ENCODE measurements around the gene VPS9D1.

VPS9D1 gene, protein sequence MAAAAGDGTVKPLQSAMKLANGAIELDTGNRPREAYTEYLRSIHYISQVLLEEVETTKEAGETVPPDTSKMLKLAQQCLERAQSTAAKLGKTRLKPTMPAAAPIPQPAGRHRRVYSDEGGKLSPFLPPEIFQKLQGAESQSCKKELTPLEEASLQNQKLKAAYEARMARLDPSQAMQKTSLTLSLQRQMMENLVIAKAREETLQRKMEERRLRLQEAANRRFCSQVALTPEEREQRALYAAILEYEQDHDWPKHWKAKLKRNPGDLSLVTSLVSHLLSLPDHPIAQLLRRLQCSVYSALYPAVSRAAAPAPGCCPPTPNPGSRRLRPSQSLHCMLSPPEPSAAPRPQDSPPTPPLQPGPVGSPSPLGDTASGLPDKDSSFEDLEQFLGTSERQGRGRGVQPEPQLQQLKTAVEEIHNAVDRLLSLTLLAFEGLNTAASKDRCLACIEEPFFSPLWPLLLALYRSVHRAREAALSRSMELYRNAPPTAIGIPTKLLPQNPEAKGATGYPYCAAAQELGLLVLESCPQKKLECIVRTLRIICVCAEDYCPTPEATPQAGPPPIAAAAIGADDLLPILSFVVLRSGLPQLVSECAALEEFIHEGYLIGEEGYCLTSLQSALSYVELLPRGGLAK

DNA sequence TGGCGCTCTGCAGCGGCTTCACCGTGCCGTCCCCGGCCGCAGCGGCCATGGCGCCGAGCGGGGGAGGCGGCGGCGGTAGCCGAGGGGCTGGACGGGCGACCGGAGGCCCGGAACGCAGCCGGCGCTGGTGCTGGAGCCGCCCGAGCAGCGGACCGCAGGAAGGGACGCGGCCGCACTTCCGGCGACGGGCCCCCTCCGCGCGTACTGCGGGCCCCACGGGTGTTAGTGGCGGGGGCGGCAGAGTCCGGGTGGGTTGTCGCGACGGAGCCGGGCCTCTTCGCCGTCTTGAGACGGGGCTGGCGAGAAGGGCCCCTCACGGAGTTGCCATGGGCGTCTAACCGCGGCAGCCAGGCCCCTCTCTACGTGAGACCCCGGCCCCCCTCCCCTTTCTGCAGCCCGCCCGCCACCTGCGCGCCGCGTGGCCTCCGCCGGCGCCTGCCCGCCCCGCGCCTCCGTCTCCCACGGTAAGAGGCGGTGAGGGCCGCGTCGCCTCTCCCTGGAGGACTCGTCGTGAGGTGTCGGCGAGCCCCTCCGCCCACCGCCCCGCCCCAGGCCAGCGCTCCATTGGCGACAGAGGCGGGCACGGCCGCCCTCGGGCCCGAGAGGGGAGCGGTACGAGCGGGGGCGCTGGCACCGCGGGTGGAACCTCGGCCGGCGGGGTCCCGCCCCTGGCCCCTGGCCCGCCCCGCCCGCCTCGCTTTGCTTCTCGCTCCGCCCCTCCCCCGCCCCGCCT is at the start of gene VPS9D1, which contains the start of gene ZNF276:
TSS of gene VPS9D1 (minus strand) at position 86 of the 733 bp plus-strand sequence. CDS start at position 49, 37 bp downstream.
TSS of gene ZNF276 (plus strand) at position 725 of the 733 bp plus-strand sequence. CDS start 104 bp downstream, outside the sequence.
- peak; percentile 81 for DNase-seq (ENCODE audit: low spot score)

DNA sequence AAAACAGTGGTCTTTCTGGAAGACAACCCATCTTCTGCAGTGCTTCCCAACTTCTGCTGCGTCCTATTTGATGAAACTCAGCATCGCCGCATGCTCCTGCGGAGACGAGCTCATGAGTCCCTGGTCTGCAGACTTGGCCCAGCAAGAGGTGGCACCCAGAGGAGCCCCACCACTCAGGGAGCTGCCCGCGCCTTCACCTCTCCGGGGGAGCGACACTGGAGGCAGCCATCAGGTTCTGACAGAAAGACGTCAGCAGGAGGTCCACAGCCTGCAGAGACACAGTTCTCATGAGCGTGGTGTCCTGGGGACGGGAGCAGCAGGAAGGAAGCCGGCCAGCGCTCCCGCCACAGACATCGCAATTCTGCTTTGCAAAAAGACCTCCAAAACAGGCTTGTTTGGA is 49.7 kb upstream of the VPS9D1 start:
- DNase-seq (ENCODE audit: low spot score), result no peak

DNA sequence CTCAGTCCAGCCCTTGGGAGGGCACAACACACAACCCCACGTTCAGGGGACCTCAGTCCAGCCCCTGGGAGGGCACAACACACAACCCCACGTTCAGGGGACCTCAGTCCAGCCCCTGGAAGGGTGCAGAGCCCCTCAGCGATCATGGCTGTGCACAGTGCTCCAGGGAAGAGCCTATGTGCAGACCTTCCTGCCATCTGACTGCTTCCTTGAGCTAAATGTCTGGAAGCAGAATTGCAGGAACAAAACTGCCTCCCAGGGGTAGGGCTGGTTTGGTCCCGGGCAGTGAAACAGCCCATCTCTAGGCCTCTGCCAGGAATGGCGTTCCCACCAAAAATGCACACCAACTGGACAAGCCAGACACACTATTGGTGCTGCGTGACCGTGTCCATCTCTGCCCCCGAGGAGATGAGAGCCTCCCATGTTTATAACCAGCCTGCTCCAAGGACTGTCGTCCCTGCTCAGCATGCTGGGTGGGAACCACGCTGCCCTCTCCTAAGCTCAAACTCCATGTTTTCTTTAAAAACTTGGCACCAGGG is 44.7 kb upstream of the VPS9D1 start:
- DNase-seq (ENCODE audit: low spot score), result no peak

DNA sequence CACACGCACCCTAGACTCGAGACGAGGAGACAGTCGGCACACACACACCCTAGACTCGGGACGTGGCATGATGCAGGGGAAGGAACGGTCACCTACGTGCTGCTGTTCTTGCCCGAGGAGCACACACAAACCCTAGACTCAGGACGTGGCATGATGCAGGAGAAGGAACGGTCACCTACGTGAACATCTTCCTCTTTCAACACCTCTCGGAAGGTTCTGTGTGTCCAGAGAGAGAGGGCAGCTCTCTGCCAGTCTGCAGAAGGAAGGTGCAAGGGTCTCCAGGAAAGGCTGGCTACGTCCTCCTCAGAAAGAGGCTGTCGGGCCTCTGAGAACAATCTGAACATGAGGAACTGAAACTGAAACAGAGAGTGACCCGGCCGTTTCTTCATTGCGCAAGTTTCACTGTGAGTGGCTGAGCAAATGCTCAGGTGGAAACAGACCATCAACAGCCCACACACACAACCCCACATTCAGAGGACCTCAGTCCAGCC is 44.1 kb upstream of the VPS9D1 start:
- DNase-seq (ENCODE audit: low spot score), result no peak

DNA sequence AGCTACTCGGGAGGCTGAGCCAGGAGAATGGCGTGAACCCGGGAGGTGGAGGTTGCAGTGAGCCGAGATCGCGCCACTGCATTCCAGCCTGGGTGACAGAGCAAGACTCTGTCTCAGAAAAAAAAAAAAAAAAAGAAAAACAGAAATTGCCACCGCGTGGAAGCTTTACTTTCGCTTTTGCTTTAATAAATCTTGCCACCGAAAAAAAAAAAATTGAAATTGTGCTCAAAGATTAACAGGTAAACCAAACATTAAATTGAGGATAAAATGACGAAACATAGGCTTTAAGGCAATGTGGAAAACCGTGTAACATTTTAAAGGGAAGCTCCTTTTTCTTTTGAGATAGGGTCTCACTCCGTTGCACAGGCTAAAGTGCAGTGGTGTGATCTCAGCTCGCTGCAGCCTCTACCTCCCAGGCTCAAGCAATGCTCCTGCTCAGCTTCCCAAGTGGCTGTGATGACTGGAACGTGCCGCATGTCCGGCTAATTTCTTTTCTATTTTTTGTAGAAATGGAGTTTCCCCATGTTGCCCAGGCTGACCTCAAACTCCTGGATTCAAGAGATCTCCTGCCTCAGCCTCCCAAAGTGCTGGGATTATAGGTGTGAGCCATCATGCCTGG is 40.7 kb upstream of the VPS9D1 start:
- no peak for DNase-seq (ENCODE audit: low spot score)

DNA sequence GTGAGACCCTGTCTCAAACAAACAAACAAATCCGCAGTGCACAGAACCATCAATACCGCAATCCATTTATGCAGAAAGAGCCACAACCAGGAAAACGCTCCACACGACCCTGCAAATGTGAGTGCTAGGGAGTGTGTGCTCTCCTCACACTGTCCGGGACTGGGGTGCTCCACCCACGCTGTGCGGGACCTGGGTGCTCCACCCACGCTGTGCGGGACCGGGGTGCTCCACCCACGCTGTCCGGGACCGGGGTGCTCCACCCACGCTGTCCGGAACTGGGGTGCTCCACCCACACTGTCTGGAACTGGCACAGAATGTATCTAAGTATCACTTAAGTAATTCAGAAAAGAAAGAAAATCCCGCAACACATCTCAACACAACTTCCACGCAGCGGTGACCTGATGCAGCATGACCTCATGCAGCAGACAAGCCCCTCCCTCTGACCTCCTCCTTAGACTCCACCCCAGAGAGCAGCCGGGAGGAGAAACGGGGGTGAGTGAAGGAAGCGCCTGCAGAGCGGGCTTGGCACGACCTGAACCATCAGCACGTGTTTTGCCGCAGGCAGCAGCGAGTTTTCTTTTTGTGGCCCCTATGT is 39.1 kb upstream of the VPS9D1 start:
- DNase-seq (ENCODE audit: low spot score), result no peak

DNA sequence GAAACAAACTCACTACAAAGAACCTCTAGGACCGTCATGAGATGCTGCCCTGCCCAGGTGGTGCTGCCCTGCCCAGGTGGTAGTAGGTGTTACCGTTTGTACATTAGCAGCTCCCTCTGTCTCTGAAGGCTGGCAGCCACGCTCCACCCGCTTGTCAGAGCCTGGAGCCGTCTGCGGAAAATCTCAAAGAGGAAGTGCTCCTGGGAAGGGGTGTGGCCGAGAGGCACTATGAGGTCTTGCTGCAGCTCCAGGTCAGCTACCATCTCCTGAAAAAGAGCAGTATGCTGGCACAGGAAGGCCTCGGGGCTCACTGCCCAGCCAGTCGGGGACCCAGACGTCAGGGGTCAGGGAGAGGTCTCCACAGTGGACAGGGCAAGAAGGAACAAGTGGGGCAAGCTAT is 28.9 kb upstream of the VPS9D1 start:
- DNase-seq (ENCODE audit: low spot score), result no peak

DNA sequence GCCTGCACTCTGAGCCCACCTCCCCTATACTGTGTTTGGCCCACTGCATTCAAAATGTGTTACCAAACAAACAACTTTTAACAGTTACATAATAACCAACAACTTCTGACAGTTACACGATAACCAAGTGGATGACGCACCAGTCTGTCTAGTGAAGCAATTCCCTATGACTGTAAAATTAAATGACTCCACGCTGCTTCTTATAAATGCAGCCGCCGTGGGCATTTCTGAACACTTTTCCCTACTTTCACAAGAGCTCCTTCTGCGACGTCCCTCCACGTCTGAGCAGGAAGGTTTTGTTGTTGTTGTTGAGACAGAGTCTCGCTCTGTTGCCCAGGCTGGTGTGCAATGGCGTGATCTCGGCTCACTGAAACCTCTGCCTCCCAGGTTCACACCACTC is 28.2 kb upstream of the VPS9D1 start:
- DNase-seq (ENCODE audit: low spot score), result no peak

DNA sequence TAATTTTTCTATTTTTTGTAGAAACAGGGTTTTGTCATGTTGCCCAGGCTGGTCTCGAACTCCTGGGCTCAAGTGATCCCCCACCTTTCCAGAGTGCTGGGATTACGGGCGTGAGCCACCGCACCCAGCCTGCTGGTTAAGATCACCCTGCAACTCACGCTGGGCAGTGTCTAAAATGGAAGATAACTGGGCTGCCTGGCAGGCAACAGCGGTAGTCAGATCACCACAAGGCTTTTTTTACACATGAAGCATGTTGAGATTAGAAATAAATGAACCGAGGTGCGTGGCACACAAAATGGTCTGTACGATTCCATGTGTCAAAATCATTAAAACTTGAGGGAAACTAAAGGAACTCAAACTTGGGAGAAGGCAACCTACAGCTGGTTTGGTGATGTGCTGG is 27.4 kb upstream of the VPS9D1 start:
- no peak for DNase-seq (ENCODE audit: low spot score)

DNA sequence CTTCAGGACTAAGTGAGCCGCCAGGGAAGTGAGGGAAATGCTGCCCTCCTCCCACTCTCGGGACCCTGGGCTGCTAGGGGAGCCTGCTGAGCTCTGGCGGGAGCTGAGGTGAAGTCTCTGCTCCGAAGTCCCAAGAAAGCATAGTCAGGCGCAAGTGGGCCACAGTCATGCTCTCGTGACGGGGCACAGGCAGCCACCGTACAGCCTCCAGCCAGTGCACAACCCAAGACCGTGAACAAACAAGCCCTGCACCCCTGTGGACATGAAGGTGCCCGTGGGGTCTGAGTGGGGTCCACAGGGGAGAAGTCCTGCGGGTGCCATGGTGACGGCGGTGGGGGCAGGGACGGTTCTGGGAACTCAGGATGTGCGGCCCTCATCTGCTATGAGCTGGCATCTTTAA is 25.3 kb upstream of the VPS9D1 start:
- DNase-seq (ENCODE audit: low spot score), result no peak

DNA sequence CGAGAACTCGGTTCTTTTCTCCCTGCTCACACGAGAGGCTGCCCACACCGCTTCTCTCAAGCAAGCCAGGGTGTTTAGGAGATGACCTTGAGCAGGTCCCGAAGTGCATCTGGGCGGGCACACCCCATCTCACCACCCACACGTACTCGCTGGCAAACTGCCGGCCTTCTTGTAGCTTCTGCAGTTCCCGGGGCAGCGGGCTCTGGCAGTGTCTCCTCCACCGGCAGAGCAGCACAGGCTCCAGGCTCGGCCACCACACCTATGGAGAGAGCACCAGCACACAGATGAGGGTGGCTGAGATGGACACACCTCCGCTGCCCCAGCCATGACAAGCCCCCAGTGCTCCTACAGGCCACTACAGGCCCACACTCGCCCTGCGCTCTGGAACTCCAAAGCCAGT is 24.1 kb upstream of the VPS9D1 start:
- no peak for DNase-seq (ENCODE audit: low spot score)

DNA sequence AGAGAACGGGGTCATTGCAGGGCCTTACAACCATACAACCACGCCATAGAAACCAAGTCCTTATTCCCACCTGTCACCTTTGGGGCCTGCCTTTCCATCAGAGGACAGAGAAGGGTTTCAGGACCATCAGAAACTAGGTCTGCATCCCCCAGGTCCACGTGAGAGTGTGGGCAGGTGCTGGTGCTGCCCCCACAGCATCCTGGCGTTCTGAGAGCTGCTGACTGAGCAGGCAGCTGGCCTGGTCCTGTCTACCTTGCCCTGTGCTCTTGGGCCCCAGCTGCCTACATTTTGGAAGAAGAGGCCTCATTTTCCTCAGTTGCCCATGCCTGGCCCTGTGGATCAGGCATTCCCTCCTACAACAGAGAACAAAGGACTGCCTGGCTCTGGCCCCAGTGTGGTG is 22.2 kb upstream of the VPS9D1 start:
- no peak for DNase-seq (ENCODE audit: low spot score)

DNA sequence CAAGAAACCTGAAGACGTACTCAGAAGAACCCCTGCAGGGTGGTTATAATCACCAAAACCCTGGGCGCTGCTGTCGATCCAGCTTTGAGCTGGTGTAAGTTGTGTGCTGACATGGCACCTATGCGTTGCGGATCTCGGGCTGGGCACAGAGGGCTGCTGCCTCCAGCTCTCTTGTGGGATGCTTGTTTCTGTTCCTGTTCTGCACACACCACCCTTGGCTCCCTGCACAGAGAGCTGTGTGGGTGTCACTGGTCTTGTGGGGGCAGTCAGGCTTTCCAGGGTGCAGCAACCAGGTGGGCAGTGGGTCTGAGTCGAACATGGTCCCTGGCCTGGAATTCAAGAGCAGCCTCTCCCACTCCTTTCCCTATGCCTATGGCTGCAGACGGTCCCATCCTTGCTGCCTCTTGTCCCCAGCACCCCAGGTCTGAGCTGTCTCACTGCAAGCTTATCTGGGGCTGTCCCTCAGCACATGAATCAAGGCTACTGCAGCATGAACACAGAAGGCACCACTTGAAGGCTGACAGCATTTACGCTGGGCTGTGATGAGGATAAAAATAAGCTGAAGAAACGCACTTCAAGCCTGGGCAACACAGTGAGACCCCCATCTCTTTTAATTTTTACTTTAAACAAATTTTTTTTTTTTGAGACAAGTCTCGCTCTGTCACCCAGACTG is 20.8 kb upstream of the VPS9D1 start:
- DNase-seq (ENCODE audit: low spot score), result no peak

DNA sequence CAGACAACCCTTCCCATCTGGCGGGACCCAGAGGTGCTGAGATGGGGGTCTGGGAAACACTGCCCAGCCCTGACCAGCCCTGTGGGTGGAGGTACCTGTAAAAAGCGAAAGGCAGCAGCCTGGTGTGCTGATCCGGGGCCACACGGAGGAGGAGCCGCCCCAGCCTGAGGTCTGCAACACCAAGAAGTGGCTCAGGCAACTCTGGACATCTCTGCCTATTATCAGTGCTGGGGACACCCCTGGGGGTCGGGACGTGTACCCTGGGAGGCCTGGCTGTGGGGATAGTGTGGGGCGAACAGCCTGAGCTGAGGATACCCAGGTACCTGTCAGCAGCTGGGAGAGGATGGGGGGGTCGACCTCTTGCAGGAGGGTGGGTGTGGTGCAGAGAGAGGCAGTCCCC is 18.7 kb upstream of the VPS9D1 start:
- DNase-seq (ENCODE audit: low spot score), result no peak

DNA sequence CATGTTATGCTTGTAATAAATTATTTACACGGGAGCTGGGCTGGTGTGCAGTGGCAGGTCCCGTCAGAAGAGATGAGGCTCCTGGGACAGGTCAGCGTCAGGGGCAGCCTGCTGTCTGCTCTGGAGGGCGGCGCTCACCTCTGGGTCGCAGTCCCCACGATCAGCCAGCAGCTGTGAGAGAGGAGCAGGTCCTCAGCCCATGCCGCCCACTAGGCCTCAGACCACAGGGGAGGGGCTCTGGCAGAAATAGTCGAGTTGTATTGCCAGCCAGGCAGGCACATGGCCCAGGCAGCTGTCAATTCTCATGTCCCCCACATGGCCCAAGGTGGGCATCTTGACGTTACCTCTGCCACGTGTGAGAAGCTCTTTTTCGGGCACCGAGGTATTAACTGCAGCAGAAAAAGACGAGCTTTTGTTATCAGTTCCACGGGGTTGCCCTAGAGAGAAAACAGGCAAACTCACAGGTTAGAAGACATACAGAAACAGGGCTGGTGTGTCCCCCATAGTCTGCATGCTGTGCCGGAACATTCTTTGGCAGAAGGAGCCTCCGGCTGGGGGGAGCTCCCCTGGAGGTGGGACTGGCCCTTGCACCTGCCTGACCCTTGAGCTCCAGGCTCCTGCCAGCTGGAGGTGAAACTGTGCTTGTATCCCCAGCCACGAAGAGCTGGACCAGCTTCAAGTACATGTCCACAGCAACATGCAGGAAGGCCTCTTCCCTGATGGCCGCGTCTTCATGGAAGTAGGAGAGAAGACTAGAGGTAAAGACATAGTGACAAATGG is 18.0 kb upstream of the VPS9D1 start:
- DNase-seq (ENCODE audit: low spot score), result no peak

DNA sequence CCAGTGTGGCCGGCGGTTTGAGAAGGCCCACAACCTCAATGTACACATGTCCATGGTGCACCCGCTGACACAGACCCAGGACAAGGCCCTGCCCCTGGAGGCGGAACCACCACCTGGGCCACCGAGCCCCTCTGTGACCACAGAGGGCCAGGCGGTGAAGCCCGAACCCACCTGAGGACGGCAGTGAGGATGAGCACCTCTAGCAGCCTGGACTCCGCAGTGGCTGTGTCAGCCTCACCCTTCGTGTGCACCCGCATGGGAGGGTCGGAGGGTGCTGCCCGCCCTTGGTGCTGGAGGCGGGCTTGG is 17.3 kb upstream of the VPS9D1 start:
- no peak for DNase-seq (ENCODE audit: low spot score)

DNA sequence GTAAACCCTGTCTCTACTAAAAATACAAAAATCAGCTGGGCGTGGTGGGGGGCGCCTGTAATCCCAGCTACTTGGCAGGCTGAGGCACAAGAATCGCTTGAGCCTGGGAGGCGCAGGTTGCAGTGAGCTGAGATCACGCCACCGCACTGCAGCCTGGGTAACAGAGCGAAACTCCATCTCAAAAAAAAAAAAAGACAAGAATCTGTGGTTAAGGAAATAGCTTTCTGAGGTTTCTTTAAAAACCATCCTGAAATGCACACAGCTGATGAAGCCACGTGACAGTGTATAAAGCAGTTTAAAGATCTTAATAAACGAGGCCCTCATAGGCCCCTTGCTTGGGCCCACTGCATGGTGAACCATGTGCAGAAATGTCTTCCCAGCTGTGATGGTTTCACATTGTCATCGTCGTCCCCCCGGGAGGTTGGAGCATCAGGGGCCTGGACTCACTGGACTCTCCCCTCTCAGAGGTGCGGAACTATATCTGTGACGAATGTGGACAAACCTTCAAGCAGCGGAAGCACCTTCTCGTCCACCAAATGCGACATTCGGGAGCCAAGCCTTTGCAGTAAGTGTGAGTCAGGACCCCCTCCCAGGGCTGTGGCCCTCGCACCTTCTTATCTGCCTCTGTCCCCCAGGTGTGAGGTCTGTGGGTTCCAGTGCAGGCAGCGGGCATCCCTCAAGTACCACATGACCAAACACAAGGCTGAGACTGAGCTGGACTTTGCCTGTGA is 16.8 kb upstream of the VPS9D1 start:
- DNase-seq (ENCODE audit: low spot score), result no peak

DNA sequence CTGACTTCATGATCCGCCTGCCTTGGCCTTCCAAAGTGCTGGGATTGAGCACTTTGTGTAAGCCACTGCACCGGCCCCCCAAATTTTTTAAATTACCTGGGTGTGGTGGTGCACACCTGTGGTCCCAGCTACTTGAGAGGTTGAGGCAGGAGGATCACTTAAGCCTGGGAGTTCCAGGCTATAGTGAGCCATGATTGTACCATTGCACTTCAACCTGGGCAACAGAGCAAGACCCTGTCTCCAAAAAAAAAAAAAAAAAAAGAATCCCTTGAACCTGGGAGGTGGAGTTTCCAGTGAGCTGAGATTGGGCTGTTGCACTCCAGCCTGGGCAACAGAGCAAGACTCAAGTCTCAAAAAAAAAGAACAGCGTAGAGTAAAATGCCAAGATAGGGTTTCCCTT is 15.9 kb upstream of the VPS9D1 start:
- no peak for DNase-seq (ENCODE audit: low spot score)

DNA sequence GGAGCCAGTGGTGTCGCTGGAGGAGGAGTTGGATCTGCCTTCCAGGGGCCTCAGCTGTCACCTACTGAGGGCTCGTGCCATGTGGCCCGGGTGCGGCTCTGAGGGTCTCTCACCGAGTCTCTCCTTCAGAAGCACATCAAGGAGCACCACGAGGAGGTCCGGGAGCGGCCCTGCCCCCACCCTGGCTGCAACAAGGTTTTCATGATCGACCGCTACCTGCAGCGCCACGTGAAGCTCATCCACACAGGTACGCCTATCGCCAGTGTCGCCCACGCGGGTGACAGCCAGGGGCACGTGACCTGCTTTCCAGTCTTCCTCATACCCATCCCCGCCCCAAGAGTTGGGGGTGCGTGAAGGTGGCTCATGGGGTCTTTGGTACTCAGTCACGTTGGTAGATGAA is 13.1 kb upstream of the VPS9D1 start:
- no peak for DNase-seq (ENCODE audit: low spot score)

DNA sequence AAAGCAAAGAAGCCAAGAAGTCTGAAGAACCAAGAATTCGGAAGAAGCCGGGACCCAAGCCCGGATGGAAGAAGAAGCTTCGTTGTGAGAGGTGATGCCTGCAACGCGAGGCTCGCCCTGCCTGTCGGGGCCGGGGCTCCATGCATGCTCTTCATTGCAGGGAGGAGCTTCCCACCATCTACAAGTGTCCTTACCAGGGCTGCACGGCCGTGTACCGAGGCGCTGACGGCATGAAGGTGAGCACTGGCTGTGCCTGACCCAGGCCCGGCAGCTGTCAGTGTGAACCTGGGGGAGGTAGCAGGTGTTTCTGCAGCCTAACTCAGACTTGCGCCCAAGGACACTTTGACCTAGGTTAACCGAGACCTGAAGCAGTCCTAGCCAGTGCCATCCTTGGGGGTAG is 12.6 kb upstream of the VPS9D1 start:
- no peak for DNase-seq (ENCODE audit: low spot score)

Measured in AG08395 (cell line).